H1 (cell line): Measurements from ENCODE around the gene ARAP3. TPM values are rescaled to one million over a fixed set of nuclear protein-coding genes. Genes with fewer than 3 reads are reported as not detected.

Experiments
- CEBPB ChIP-seq: IDR thresholded peaks from 2 replicates; pipeline ENCODE4 v1.6.1; 2012; ENCODE audit warnings: low read depth, low read length
- RFX5 ChIP-seq: IDR thresholded peaks from 2 replicates; pipeline ENCODE4 v1.6.1; 2011; ENCODE audit warnings: low read depth, low read length, improper control_type of control experiment, borderline replicate concordance
- RNF2 ChIP-seq: fragments of 200-900, 300-1000 bp; sonication (generic); IDR thresholded peaks from 2 replicates; pipeline ENCODE4 v1.7.1; 2016; ENCODE audit warnings: borderline replicate concordance, low read depth, mild to moderate bottlenecking, antibody characterized with exemption, low read length; ENCODE audit not compliant: poor library complexity, severe bottlenecking; ENCODE audit errors: missing control alignments
- SIN3A ChIP-seq, 2 experiments: IDR thresholded peaks in 1 of 2; conservative IDR thresholded peaks in 1 of 2; 2 replicates each; pipeline ENCODE4 v1.6.1; 2011 to 2012; ENCODE audit warnings: low read length in 2 of 2, improper control_type of control experiment in 1 of 2, low read depth in 1 of 2, mild to moderate bottlenecking in 1 of 2
- SIRT6 ChIP-seq: IDR thresholded peaks from one replicate; pipeline ENCODE4 v1.7.1; 2012; ENCODE audit warnings: low read length, inconsistent platforms
- YY1 ChIP-seq: IDR thresholded peaks from 2 replicates; pipeline ENCODE4 v1.6.1; 2011; ENCODE audit warnings: low read depth, mild to moderate bottlenecking, low read length
- ZNF274 ChIP-seq: IDR thresholded peaks from 2 replicates; pipeline ENCODE4 v1.7.0; 2012; ENCODE audit warnings: low read length, borderline replicate concordance; ENCODE audit errors: extremely low read depth
- polyA plus RNA-seq, 7 experiments: library from polyadenylated mRNA; depleted of rRNA in 3 of 7; stranded (reverse) in 5 of 7; unstranded in 2 of 7; fragments of >200 nt in 5 of 7; fragments of 200-250 nt in 2 of 7; gene quantifications; 1 replicate in 5 of 7; 2 replicates in 1 of 7; 4 replicates in 1 of 7; pipeline versions ENCODE4 v1.2.1 to v1.2.3, GENCODE V29; 2011 to 2013; ENCODE audit warnings: missing spikeins in 2 of 7, mixed read lengths in 2 of 7
- total RNA-seq: library from RNA; stranded (reverse); fragmentation: NEBNext Ultra II Directional; extraction: Animal tissue kit (Norgen Biotek cat#: 25700); gene quantifications from 2 replicates; pipeline ENCODE4 v1.2.1, GENCODE V29; 2021

The ARAP3 gene
- total and polyA plus RNA-seq, 2 of the 8 experiments (the other 6 are each of a cell fraction or from before 2014, with no cell fraction given), result 14.4 to 48.6 TPM

- TF ChIP-seq RNF2, result no peak
- no peak for TF ChIP-seq YY1
- TF ChIP-seq CEBPB, result no peak
- TF ChIP-seq RFX5, result no peak
- no peak for TF ChIP-seq SIRT6
- no peak for TF ChIP-seq SIN3A (conservative IDR thresholded peaks at IDR 0.05 in 1 of 2, IDR thresholded peaks at IDR 0.05 in 1 of 2; ENCODE audit: low read depth in 1 of 2, low read length in 2 of 2)
- TF ChIP-seq ZNF274, result no peak
These were observed 34.0 kb upstream of the ARAP3 start (continued) for GRCh38 chr5:141716009-141716408.
